ENCODE data around the gene C19orf53.
A peak's percentile ranks its signal among the peaks of the same experiment; 100 is the strongest.
"Not testable (repeated sequence)": the region's sequence is repeated elsewhere in the genome, so short reads cannot be mapped to it uniquely, and the experiment has no call there.

C19orf53 gene

GRCh38 chr19:13784731-13785452 lies 10.6 kb downstream of the C19orf53 start:
- H3K27ac ChIP-seq = no peak overlapping the region
- H3K36me3 ChIP-seq = no peaks in the 10 kb centered on the region
- no peaks in the 10 kb centered on the region for H3K9me3 ChIP-seq
- peaks cover 34 to 36% of the 10 kb centered on the region in 2 experiments for H3K4me1 ChIP-seq (ENCODE audit: control insufficient read depth in 1 of 2, insufficient read depth in 1 of 2, low read depth in 1 of 2, low read length in 1 of 2)
- no peaks in the 10 kb centered on the region for H3K27me3 ChIP-seq
- peak; percentile 73 for TF ChIP-seq CTCF (IDR thresholded peaks at IDR 0.05)
- no peak overlapping the region for H3K4me3 ChIP-seq (ENCODE audit: low read depth in 1 of 2, low read length in 1 of 2)

GRCh38 chr19:13788991-13789390 lies 14.7 kb downstream of the C19orf53 start:
- no peak for TF ChIP-seq CTCF (IDR thresholded peaks at IDR 0.05)
- Histone ChIP-seq H3K36me3 (no peaks in the 10 kb centered on the region), H3K9me3 (no peaks in the 10 kb centered on the region), H3K4me1 (ENCODE audit: control insufficient read depth in 1 of 2, insufficient read depth in 1 of 2, low read depth in 1 of 2, low read length in 1 of 2) (peaks cover 40 to 44% of the 10 kb centered on the region in 2 experiments), H3K27ac (peak overlapping the region; percentile 67), H3K4me3 (ENCODE audit: low read depth in 1 of 2, low read length in 1 of 2) (peak overlapping the region in 1 of 2 experiments; percentile 2), H3K27me3 (no peaks in the 10 kb centered on the region)

- Histone ChIP-seq H3K4me3 (ENCODE audit: low read depth in 1 of 2, low read length in 1 of 2) (no peak overlapping the region), H3K36me3 (no peaks in the 10 kb centered on the region), H3K9me3 (no peaks in the 10 kb centered on the region), H3K27me3 (no peaks in the 10 kb centered on the region), H3K27ac (peak overlapping the region; percentile 67), H3K4me1 (ENCODE audit: control insufficient read depth in 1 of 2, insufficient read depth in 1 of 2, low read depth in 1 of 2, low read length in 1 of 2) (peaks cover 40 to 44% of the 10 kb centered on the region in 2 experiments)
- TF ChIP-seq CTCF (IDR thresholded peaks at IDR 0.05) = no peak
Observed at GRCh38 chr19:13790354-13790753, 16.1 kb downstream of the C19orf53 start.

GRCh38 chr19:13793317-13793716 lies 19.1 kb downstream of the C19orf53 start:
- H3K9me3 ChIP-seq; H3K4me3 ChIP-seq (ENCODE audit: low read depth in 1 of 2, low read length in 1 of 2); H3K27me3 ChIP-seq; H3K27ac ChIP-seq; H3K36me3 ChIP-seq: not testable (repeated sequence)
- H3K4me1 ChIP-seq (ENCODE audit: control insufficient read depth in 1 of 2, insufficient read depth in 1 of 2, low read depth in 1 of 2, low read length in 1 of 2) = peaks cover 39 to 43% of the 10 kb centered on the region in 2 experiments

GRCh38 chr19:13794398-13794756 lies 20.1 kb downstream of the C19orf53 start:
- Histone ChIP-seq H3K27ac (peak overlapping the region; percentile 78), H3K9me3 (no peaks in the 10 kb centered on the region), H3K4me3 (ENCODE audit: low read depth in 1 of 2, low read length in 1 of 2) (peak overlapping the region; percentile 71 to 83), H3K27me3 (no peaks in the 10 kb centered on the region), H3K36me3 (no peaks in the 10 kb centered on the region), H3K4me1 (ENCODE audit: control insufficient read depth in 1 of 2, insufficient read depth in 1 of 2, low read depth in 1 of 2, low read length in 1 of 2) (peaks cover 29 to 33% of the 10 kb centered on the region in 2 experiments)
- TF ChIP-seq CTCF (IDR thresholded peaks at IDR 0.05) = no peak

- peak; percentile 39 for TF ChIP-seq CTCF (IDR thresholded peaks at IDR 0.05)
- Histone ChIP-seq H3K4me1 (ENCODE audit: control insufficient read depth in 1 of 2, insufficient read depth in 1 of 2, low read depth in 1 of 2, low read length in 1 of 2) (peaks cover 24 to 27% of the 10 kb centered on the region in 2 experiments), H3K4me3 (ENCODE audit: low read depth in 1 of 2, low read length in 1 of 2) (peak within 1 kb of the TSS; percentile 71 to 83), H3K36me3 (no peaks in the 10 kb centered on the region), H3K27me3 (no peaks in the 10 kb centered on the region), H3K9me3 (no peaks in the 10 kb centered on the region), H3K27ac (peak within 1 kb of the TSS; percentile 78)
Observed at GRCh38 chr19:13794757-13795589, 20.7 kb downstream of the C19orf53 start, which contains the start of gene ZSWIM4. Gene ZSWIM4, plus strand, starts transcription at chr19:13795443. Its CDS starts 206 bp downstream, at chr19:13795649.

Data from neutrophil (primary cell).